Memory B cell (primary cell): ENCODE measurements around the gene SPOCD1.

Experiments used
- ATAC-seq: fragments of 150-1000 bp; cut with Tn5 transposase; 2 replicates; pipeline ENCODE4 v1.10.0; 2021; ENCODE audit warnings: low read depth, mild to moderate bottlenecking, moderate library complexity
- DNase-seq, 2 donors: peaks; one replicate each; pipeline ENCODE4 v3.0.0; 2022; ENCODE audit warnings: low spot score in 2 of 2
- H3K27ac Mint-ChIP-seq: one replicate; pipeline ENCODE4 v1.8.0; 2022; ENCODE audit warnings: mild to moderate bottlenecking, moderate library complexity, mixed read lengths
- H3K27me3 Mint-ChIP-seq: one replicate; pipeline ENCODE4 v1.8.0; 2022; ENCODE audit warnings: mixed read lengths
- H3K36me3 Mint-ChIP-seq: one replicate; pipeline ENCODE4 v1.8.0; 2022; ENCODE audit warnings: mild to moderate bottlenecking, mixed read lengths
- H3K4me1 Mint-ChIP-seq: one replicate; pipeline ENCODE4 v1.8.0; 2022; ENCODE audit warnings: mixed read lengths
- H3K4me3 Mint-ChIP-seq: one replicate; pipeline ENCODE4 v1.8.0; 2022; ENCODE audit warnings: mild to moderate bottlenecking, moderate library complexity, mixed read lengths
- H3K9me3 Mint-ChIP-seq: one replicate; pipeline ENCODE4 v1.8.0; 2022; ENCODE audit warnings: mixed read lengths

The SPOCD1 gene

DNA sequence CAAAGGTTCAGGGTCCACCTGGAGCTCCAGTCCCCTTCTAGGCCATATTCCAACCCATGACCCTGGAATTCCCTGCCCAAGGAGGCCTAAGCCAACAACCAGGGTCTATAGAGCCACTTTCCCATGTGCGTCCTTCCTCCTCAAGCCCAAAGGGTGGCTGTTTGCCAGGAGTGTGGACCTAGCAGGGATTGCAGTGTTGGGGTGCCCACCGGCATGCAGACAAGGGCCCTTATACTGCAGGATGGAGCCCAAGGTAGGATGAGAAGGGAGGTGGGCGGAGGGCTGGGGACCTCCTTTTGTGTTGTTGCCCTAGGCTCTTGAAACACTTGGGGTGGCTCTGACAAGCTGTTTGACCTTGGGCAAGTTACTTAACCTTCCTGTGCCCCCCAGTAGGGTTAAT, 32.0 kb downstream of the SPOCD1 start:
- DNase-seq (no peak), ATAC-seq (no peak)
- H3K4me1 Mint-ChIP-seq, result peaks cover 25% of the 10 kb centered on the region

GRCh38 chr1:31782421-31783410, 33.1 kb downstream of the SPOCD1 start:
- DNase-seq, result no peak
- Mint-ChIP-seq H3K27me3 (peaks cover 2% of the 10 kb centered on the region), H3K4me3 (no peak overlapping the region), H3K9me3 (no peaks in the 10 kb centered on the region), H3K4me1 (peaks cover 20% of the 10 kb centered on the region), H3K27ac (no peak overlapping the region), H3K36me3 (no peaks in the 10 kb centered on the region)
- no peak for ATAC-seq

More for the DNA sequence above, 32.0 kb downstream of the SPOCD1 start:
- no peaks in the 10 kb centered on the region for H3K9me3 Mint-ChIP-seq
- H3K27me3 Mint-ChIP-seq, result no peaks in the 10 kb centered on the region
- H3K4me3 Mint-ChIP-seq, result no peak overlapping the region
- peak overlapping the region; percentile 51 for H3K27ac Mint-ChIP-seq
- no peaks in the 10 kb centered on the region for H3K36me3 Mint-ChIP-seq

- Mint-ChIP-seq H3K4me1 (peaks cover 17% of the 10 kb centered on the region), H3K36me3 (no peaks in the 10 kb centered on the region), H3K27me3 (peaks cover 9% of the 10 kb centered on the region), H3K4me3 (no peak overlapping the region), H3K27ac (no peak overlapping the region), H3K9me3 (no peaks in the 10 kb centered on the region)
- no peak for DNase-seq
- ATAC-seq, result no peak
Measured at GRCh38 chr1:31781756-31782371, 34.0 kb downstream of the SPOCD1 start.

DNA sequence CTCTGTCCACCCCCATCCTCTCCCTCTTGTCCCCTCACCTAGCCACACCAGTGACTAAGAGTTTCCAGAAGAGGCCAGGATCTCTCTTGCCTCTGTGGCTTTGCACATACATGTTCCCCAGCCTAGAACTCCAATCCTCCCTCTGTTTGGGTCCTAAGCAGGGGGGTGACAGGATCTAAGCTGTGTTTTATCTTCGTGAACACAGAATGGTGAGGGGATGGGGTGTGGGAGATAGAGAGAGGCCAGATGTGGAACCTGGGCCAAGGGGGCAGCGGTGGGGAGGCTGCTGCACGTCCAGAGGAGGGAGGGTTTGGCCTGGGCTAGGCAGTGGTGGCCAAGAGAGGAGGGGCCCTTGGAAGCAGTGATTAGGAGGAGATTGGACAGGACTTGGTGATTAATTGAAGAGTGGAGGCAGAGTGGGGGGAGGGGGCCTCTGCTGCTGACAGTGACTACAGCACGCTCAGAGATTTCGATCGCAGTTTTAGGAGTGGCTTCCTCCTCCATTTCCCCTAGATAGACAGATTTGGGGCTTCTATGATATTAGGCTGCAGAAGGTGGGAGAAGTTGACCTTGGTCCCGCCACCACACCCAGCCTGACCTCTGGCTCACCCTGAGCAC, 34.6 kb downstream of the SPOCD1 start:
- DNase-seq, result no peak
- Mint-ChIP-seq H3K4me3 (no peak overlapping the region), H3K9me3 (no peaks in the 10 kb centered on the region), H3K27me3 (peaks cover 14% of the 10 kb centered on the region), H3K27ac (no peak overlapping the region), H3K4me1 (peaks cover 17% of the 10 kb centered on the region), H3K36me3 (no peaks in the 10 kb centered on the region)
- no peak for ATAC-seq

DNA sequence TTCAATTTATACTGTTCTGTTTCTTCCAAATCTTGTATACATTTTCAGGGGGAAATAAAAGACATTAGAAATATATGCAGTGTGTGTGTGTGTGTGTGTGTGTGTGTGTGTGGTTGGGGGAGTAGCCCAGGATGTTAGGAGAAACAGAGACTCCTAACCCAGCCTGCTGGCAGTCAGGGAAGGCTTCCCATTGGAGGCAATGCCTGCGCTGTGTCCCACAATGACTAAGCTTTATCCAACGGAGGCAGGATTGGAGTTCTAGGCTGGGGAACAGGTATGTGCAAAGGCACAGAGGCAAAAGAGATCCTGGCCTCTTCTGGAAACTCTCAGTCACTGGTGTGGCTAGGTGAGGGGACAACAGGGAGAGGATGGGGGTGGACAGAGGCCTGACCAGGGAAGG, 35.2 kb downstream of the SPOCD1 start:
- ATAC-seq, result no peak
- H3K27ac Mint-ChIP-seq, result no peak overlapping the region
- H3K36me3 Mint-ChIP-seq, result no peaks in the 10 kb centered on the region

DNA sequence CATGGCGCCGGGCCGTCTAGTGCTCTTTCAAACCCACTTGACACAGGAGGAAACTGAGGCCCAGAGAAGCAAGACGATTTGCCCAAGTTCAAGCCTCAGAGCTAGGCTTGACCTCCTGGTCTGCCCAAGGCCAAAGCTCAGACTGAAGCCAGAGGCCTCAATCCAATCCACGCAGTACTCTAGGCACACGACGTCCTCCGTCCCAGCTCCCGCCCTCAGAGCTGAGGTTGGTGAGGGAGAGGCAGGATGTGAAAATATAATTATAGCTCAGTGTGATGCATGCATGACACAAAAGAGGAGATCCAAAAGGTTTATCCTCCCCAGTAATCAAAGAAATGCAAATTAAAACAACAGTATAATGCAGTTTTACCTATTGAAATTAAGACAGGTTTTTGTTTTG, 36.1 kb downstream of the SPOCD1 start:
- Mint-ChIP-seq H3K4me1 (peaks cover 5% of the 10 kb centered on the region), H3K36me3 (no peaks in the 10 kb centered on the region), H3K9me3 (no peaks in the 10 kb centered on the region), H3K27ac (no peak overlapping the region), H3K27me3 (peaks cover 20% of the 10 kb centered on the region), H3K4me3 (no peak overlapping the region)
- no peak for DNase-seq
- no peak for ATAC-seq

More for the DNA sequence above, 35.2 kb downstream of the SPOCD1 start:
- Mint-ChIP-seq H3K4me1 (peaks cover 12% of the 10 kb centered on the region), H3K27me3 (peaks cover 16% of the 10 kb centered on the region), H3K9me3 (no peaks in the 10 kb centered on the region), H3K4me3 (no peak overlapping the region)
- no peak for DNase-seq

GRCh38 chr1:31778763-31779488, 36.9 kb downstream of the SPOCD1 start:
- H3K4me3 Mint-ChIP-seq, result no peak overlapping the region

DNA sequence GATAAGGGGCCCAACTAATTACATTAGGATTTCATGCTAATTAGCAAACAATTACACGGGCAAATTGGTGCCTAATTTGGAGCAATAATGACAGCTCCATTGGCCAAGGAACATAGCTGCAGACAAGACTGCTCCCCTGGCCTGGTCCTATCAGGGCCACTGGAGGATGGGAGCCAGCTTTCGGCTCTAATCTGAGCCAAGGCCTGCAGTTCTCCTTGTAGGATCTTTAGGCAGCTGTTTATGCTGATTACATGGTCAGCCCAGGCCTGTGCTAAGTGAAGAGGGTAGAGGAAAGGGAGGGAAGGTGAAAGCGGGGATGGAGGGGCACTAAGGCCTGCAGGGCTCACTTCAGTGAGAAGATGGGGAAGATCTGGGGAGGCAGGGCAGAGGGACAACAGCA, 39.3 kb downstream of the SPOCD1 start:
- no peak for DNase-seq
- Mint-ChIP-seq H3K36me3 (no peaks in the 10 kb centered on the region), H3K4me3 (no peak overlapping the region), H3K4me1 (peaks cover 13% of the 10 kb centered on the region), H3K27me3 (peaks cover 41% of the 10 kb centered on the region), H3K27ac (no peak overlapping the region), H3K9me3 (no peaks in the 10 kb centered on the region)
- no peak for ATAC-seq

More at GRCh38 chr1:31778763-31779488, 36.9 kb downstream of the SPOCD1 start:
- H3K4me1 Mint-ChIP-seq, result peaks cover 3% of the 10 kb centered on the region
- peaks cover 26% of the 10 kb centered on the region for H3K27me3 Mint-ChIP-seq
- no peaks in the 10 kb centered on the region for H3K36me3 Mint-ChIP-seq
- no peak for DNase-seq
- no peak overlapping the region for H3K27ac Mint-ChIP-seq
- no peak for ATAC-seq
- H3K9me3 Mint-ChIP-seq, result no peaks in the 10 kb centered on the region

DNA sequence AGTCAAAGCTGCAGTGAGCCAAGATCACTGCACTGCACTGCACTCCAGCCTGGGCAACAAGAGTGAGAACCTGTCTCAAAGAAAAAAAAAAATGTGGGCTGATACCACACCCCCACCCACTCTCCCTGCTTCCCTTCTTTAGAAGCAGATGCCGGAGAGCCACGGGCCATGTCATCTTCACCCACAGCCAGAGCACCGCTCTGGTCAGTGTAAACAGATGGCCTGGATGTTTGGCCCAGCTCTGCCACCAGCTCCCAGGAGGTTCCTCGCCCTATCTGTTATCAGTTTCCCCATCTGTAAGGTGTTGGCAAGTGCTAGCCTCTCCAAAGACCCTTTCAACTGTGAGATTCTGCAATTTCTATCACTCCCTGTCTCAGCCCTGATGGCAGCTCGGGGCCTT, 39.8 kb downstream of the SPOCD1 start:
- Mint-ChIP-seq H3K27ac (no peak overlapping the region), H3K9me3 (no peaks in the 10 kb centered on the region), H3K36me3 (no peaks in the 10 kb centered on the region), H3K4me3 (no peak overlapping the region), H3K4me1 (peaks cover 15% of the 10 kb centered on the region), H3K27me3 (peaks cover 41% of the 10 kb centered on the region)
- ATAC-seq, result no peak
- no peak for DNase-seq

DNA sequence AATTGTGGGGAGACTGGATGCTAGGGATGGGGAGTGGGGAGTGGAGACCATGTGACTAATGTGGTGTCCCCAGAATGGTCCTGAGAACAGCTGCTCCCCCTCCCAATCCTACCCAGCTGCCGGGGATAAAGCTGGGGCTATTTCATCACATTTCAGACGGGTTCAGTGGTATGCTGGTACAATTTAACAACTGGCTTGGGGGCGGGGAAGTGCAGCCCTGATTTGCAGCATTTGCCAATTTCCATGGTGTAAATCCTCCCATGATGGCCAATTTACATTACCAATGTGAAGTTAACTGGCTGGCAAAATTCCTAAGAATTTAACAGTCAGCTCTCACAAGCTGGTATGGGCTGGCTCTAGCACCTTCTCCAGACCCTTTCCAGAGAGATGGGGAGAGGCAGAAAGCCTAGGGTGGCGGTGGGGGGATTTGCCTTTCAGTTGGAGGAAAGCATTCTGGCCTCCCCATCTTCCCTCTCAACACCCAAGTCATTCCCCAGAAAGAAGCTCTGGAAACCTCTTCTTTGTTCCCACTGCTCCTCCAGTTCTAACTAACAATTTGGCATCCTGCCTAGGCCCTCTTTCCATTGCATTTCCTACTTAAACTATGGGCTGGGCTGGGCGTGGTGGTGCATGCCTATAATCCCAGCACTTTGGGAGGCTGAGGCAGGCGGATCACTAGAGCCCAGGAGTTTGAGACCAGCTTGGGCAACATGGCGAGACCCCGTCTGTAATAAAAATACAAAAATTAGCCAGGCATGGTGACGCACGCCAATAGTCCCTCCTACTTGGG, 40.4 kb downstream of the SPOCD1 start:
- no peak overlapping the region for H3K27ac Mint-ChIP-seq
- ATAC-seq, result no peak
- H3K36me3 Mint-ChIP-seq, result no peaks in the 10 kb centered on the region
- no peak for DNase-seq
- H3K27me3 Mint-ChIP-seq, result peaks cover 41% of the 10 kb centered on the region
- no peaks in the 10 kb centered on the region for H3K9me3 Mint-ChIP-seq
- H3K4me1 Mint-ChIP-seq, result peaks cover 17% of the 10 kb centered on the region
- no peak overlapping the region for H3K4me3 Mint-ChIP-seq

GRCh38 chr1:31774495-31774894, 41.3 kb downstream of the SPOCD1 start:
- no peak for ATAC-seq
- H3K27me3 Mint-ChIP-seq, result peaks cover 41% of the 10 kb centered on the region
- H3K36me3 Mint-ChIP-seq, result no peaks in the 10 kb centered on the region
- H3K4me3 Mint-ChIP-seq, result no peak overlapping the region
- DNase-seq, result no peak
- H3K27ac Mint-ChIP-seq, result no peak overlapping the region
- H3K4me1 Mint-ChIP-seq, result peaks cover 19% of the 10 kb centered on the region
- no peaks in the 10 kb centered on the region for H3K9me3 Mint-ChIP-seq

- DNase-seq (no peak), ATAC-seq (no peak)
- Mint-ChIP-seq H3K9me3 (no peaks in the 10 kb centered on the region), H3K4me1 (peaks cover 25% of the 10 kb centered on the region), H3K4me3 (no peak overlapping the region), H3K27me3 (peaks cover 41% of the 10 kb centered on the region), H3K36me3 (no peaks in the 10 kb centered on the region), H3K27ac (no peak overlapping the region)
Measured at GRCh38 chr1:31773861-31774260, 42.0 kb downstream of the SPOCD1 start.

DNA sequence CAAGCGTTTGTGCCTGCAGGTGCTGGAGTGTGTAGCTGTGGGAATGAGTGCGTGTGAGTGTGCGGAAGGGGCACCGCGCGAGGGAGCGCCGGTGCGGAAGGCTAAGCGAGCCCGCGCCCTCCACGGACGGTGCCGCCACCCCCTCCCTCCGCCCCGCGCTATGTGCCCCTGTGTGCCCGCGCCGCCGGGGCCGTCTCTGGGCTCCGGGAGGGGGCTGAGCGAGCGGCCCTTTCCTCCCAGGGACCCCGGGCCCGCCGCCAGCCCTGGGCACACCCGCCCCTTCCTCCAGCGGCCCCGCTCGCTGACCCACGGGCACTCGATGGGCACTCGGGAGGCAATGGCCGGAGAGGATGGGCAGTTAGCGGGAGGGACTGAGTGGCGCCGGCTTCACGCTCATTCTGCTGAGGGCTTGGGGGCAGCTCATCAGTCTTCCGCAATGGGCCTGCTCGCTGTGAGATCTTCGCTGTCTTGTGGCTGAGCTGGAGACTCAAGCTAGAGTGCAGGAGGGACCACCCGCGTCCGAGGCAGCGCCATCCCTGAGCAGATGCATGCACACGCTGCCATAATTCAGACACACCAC, 43.1 kb downstream of the SPOCD1 start:
- peaks cover 30% of the 10 kb centered on the region for H3K4me1 Mint-ChIP-seq
- H3K36me3 Mint-ChIP-seq, result no peaks in the 10 kb centered on the region
- H3K4me3 Mint-ChIP-seq, result peak overlapping the region; percentile 86
- DNase-seq, result no peak
- H3K27me3 Mint-ChIP-seq, result peaks cover 39% of the 10 kb centered on the region
- no peaks in the 10 kb centered on the region for H3K9me3 Mint-ChIP-seq
- no peak overlapping the region for H3K27ac Mint-ChIP-seq
- ATAC-seq, result peak; percentile 14
